GM23338 (cell line): ENCODE measurements around the gene FXYD6. TPM values are rescaled to one million over a fixed set of nuclear protein-coding genes. Genes with fewer than 3 reads are reported as not detected.

Experiments
- ATAC-seq: fragments of 200-7000 bp; cut with Tn5 transposase; 3 replicates; pipeline ENCODE4 v1.9.1; 2020
- DNase-seq: peaks from one replicate; pipeline ENCODE4 v3.0.0-alpha.2; 2015; ENCODE audit warnings: low spot score
- H2AFZ ChIP-seq: fragments of 200-600 bp; sonication (generic); 2 replicates; pipeline ENCODE4 v1.8.0; 2016; ENCODE audit warnings: antibody characterized with exemption, mild to moderate bottlenecking, moderate library complexity
- H3F3A ChIP-seq: fragments of 200-600 bp; sonication (generic); replicated peaks from 2 replicates; pipeline ENCODE4 v1.8.0; 2017; ENCODE audit warnings: antibody characterized with exemption, mixed run types, low read depth
- H3K27ac ChIP-seq: fragments of 200-600 bp; sonication (generic); 2 replicates; pipeline ENCODE4 v1.6.1; 2016; ENCODE audit warnings: low read depth
- H3K27me3 ChIP-seq: fragments of 200-600 bp; sonication (generic); 2 replicates; pipeline ENCODE4 v1.8.0; 2016; ENCODE audit warnings: mild to moderate bottlenecking, mixed run types, moderate library complexity; ENCODE audit not compliant: insufficient read depth
- H3K36me3 ChIP-seq: fragments of 200-600 bp; sonication (generic); 2 replicates; pipeline ENCODE4 v1.8.0; 2016; ENCODE audit warnings: mild to moderate bottlenecking; ENCODE audit not compliant: insufficient read depth
- H3K4me1 ChIP-seq: fragments of 200-600 bp; sonication (generic); 2 replicates; pipeline ENCODE4 v1.8.0; 2016; ENCODE audit warnings: mild to moderate bottlenecking, moderate library complexity; ENCODE audit not compliant: insufficient read depth
- H3K4me2 ChIP-seq: fragments of 200-600 bp; sonication (generic); 2 replicates; pipeline ENCODE4 v1.7.1; 2017; ENCODE audit warnings: mixed run types
- H3K4me3 ChIP-seq: fragments of 200-600 bp; sonication (generic); 2 replicates; pipeline ENCODE4 v1.6.1; 2016; ENCODE audit warnings: mixed run types
- H3K79me2 ChIP-seq: fragments of 200-600 bp; sonication (generic); replicated peaks from 2 replicates; pipeline ENCODE4 v1.8.0; 2017; ENCODE audit warnings: mild to moderate bottlenecking; ENCODE audit not compliant: insufficient read depth
- H3K9me2 ChIP-seq: fragments of 200-600 bp; sonication (generic); 2 replicates; pipeline ENCODE4 v1.8.0; 2017; ENCODE audit not compliant: insufficient read depth
- H4K20me1 ChIP-seq: fragments of 200-600 bp; sonication (generic); replicated peaks from 2 replicates; pipeline ENCODE4 v1.8.0; 2017; ENCODE audit warnings: mild to moderate bottlenecking; ENCODE audit not compliant: insufficient read depth
- H3K27ac Mint-ChIP-seq: 2 replicates; pipeline ENCODE4 v1.8.0; 2020; ENCODE audit warnings: inconsistent platforms, mild to moderate bottlenecking, moderate library complexity, mixed read lengths
- H3K27me3 Mint-ChIP-seq: 3 replicates; pipeline ENCODE4 v1.8.0; 2022; ENCODE audit warnings: low read depth, mild to moderate bottlenecking, moderate library complexity, mixed read lengths, inconsistent platforms; ENCODE audit not compliant: insufficient read depth, poor library complexity
- H3K36me3 Mint-ChIP-seq: 3 replicates; pipeline ENCODE4 v1.8.0; 2021; ENCODE audit warnings: low read depth, mild to moderate bottlenecking, inconsistent platforms, moderate library complexity, mixed read lengths
- H3K4me1 Mint-ChIP-seq: 3 replicates; pipeline ENCODE4 v1.8.0; 2020; ENCODE audit warnings: mild to moderate bottlenecking, inconsistent platforms, mixed read lengths
- H3K4me3 Mint-ChIP-seq: 3 replicates; pipeline ENCODE4 v1.8.0; 2021; ENCODE audit warnings: moderate library complexity, mild to moderate bottlenecking, inconsistent platforms, mixed read lengths
- H3K9me3 Mint-ChIP-seq: 3 replicates; pipeline ENCODE4 v1.8.0; 2020; ENCODE audit warnings: moderate library complexity, mild to moderate bottlenecking, inconsistent platforms, mixed read lengths
- CREB1 ChIP-seq: fragments of 250-450 bp; sonication (Bioruptor Pico); IDR thresholded peaks from 2 replicates; pipeline ENCODE4 v1.5.0; 2020; ENCODE audit warnings: low read depth, mild to moderate bottlenecking, moderate library complexity
- CTCF ChIP-seq, 2 experiments: fragments of 200-600 bp in 1 of 2; sonication (generic) in 1 of 2; conservative IDR thresholded peaks; 2 replicates each; pipeline versions ENCODE4 v1.5.1 to v1.6.1; 2016 to 2017; ENCODE audit warnings: antibody characterized with exemption in 2 of 2, low read depth in 2 of 2, mild to moderate bottlenecking in 2 of 2, moderate library complexity in 1 of 2
- ETS1 ChIP-seq: IDR thresholded peaks from 2 replicates; pipeline ENCODE4 v1.6.1; 2016; ENCODE audit warnings: antibody characterized with exemption
- JUNB ChIP-seq: IDR thresholded peaks from one replicate; pipeline ENCODE4 v1.6.1; 2016; ENCODE audit warnings: antibody characterized with exemption; ENCODE audit not compliant: unreplicated experiment
- POLR2AphosphoS5 ChIP-seq: IDR thresholded peaks from 2 replicates; pipeline ENCODE4 v1.6.1; 2016; ENCODE audit warnings: antibody characterized with exemption, low read depth
- REST ChIP-seq: IDR thresholded peaks from one replicate; pipeline ENCODE4 v1.6.1; 2018; ENCODE audit warnings: antibody characterized with exemption; ENCODE audit not compliant: unreplicated experiment
- STAT1 ChIP-seq: IDR thresholded peaks from one replicate; pipeline ENCODE4 v1.6.1; 2016; ENCODE audit warnings: antibody characterized with exemption; ENCODE audit not compliant: unreplicated experiment
- ZNF114 ChIP-seq: fragments of 250-450 bp; sonication (Bioruptor Pico); IDR thresholded peaks from 2 replicates; pipeline ENCODE4 v1.5.0; 2020; ENCODE audit warnings: mild to moderate bottlenecking, moderate library complexity
- ZNF331 ChIP-seq: fragments of 250-450 bp; sonication (Bioruptor Pico); IDR thresholded peaks from 2 replicates; pipeline ENCODE4 v1.5.0; 2020; ENCODE audit warnings: low read depth, mild to moderate bottlenecking, moderate library complexity
- polyA plus RNA-seq: library from polyadenylated mRNA; unstranded; fragments of >200 nt; fragmentation: Nextera tagmentation; extraction: Ambion mirVana; gene quantifications from 2 replicates; pipeline ENCODE4 v1.2.1, GENCODE V29; 2016
- total RNA-seq: library from RNA; depleted of rRNA; stranded (reverse); fragments of >200 nt; shearing (Covaris generic); gene quantifications from 2 replicates; pipeline ENCODE4 v1.2.3, GENCODE V29; 2014
- TF ChIP-seq, protein P1 (sequence below): fragments of 250-450 bp; sonication (Bioruptor Pico); IDR thresholded peaks from 2 replicates; pipeline ENCODE4 v1.5.0; 2020; ENCODE audit warnings: mild to moderate bottlenecking, moderate library complexity

FXYD6 gene
- total and polyA plus RNA-seq, 2 experiments from 2014 or later = 26.2 to 30.7 TPM

DNA sequence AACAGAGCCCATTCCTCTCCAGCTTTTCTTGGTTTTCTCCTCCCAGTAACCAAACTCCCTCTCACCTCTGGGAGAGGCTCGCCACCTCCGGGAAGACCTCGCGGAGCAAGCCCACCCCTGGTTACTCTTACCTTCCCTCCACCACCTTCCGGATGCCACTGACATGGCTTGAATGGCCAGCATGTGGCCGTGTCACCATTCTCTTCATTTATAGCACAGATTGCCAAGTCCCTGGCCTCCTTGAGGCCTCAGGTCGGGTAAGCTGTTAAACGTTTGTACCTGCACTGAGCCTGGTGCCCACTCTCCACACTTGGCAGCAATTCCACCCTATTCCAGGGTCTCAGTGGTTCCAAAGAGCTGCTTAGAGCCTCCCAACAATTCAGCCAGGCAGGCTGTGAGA is 43.9 kb downstream of the FXYD6 start (continued):
- TF ChIP-seq, protein P1, sequence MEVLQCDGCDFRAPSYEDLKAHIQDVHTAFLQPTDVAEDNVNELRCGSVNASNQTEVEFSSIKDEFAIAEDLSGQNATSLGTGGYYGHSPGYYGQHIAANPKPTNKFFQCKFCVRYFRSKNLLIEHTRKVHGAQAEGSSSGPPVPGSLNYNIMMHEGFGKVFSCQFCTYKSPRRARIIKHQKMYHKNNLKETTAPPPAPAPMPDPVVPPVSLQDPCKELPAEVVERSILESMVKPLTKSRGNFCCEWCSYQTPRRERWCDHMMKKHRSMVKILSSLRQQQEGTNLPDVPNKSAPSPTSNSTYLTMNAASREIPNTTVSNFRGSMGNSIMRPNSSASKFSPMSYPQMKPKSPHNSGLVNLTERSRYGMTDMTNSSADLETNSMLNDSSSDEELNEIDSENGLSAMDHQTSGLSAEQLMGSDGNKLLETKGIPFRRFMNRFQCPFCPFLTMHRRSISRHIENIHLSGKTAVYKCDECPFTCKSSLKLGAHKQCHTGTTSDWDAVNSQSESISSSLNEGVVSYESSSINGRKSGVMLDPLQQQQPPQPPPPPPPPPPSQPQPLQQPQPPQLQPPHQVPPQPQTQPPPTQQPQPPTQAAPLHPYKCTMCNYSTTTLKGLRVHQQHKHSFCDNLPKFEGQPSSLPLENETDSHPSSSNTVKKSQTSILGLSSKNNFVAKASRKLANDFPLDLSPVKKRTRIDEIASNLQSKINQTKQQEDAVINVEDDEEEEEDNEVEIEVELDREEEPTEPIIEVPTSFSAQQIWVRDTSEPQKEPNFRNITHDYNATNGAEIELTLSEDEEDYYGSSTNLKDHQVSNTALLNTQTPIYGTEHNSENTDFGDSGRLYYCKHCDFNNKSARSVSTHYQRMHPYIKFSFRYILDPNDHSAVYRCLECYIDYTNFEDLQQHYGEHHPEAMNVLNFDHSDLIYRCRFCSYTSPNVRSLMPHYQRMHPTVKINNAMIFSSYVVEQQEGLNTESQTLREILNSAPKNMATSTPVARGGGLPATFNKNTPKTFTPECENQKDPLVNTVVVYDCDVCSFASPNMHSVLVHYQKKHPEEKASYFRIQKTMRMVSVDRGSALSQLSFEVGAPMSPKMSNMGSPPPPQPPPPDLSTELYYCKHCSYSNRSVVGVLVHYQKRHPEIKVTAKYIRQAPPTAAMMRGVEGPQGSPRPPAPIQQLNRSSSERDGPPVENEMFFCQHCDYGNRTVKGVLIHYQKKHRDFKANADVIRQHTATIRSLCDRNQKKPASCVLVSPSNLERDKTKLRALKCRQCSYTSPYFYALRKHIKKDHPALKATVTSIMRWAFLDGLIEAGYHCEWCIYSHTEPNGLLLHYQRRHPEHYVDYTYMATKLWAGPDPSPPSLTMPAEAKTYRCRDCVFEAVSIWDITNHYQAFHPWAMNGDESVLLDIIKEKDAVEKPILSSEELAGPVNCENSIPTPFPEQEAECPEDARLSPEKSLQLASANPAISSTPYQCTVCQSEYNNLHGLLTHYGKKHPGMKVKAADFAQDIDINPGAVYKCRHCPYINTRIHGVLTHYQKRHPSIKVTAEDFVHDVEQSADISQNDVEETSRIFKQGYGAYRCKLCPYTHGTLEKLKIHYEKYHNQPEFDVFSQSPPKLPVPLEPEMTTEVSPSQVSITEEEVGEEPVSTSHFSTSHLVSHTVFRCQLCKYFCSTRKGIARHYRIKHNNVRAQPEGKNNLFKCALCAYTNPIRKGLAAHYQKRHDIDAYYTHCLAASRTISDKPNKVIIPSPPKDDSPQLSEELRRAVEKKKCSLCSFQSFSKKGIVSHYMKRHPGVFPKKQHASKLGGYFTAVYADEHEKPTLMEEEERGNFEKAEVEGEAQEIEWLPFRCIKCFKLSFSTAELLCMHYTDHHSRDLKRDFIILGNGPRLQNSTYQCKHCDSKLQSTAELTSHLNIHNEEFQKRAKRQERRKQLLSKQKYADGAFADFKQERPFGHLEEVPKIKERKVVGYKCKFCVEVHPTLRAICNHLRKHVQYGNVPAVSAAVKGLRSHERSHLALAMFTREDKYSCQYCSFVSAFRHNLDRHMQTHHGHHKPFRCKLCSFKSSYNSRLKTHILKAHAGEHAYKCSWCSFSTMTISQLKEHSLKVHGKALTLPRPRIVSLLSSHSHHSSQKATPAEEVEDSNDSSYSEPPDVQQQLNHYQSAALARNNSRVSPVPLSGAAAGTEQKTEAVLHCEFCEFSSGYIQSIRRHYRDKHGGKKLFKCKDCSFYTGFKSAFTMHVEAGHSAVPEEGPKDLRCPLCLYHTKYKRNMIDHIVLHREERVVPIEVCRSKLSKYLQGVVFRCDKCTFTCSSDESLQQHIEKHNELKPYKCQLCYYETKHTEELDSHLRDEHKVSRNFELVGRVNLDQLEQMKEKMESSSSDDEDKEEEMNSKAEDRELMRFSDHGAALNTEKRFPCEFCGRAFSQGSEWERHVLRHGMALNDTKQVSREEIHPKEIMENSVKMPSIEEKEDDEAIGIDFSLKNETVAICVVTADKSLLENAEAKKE (CRISPR knock-in tag) = no peak
- TF ChIP-seq ZNF114 (CRISPR knock-in tag) = no peak
- no peak for TF ChIP-seq CREB1
- TF ChIP-seq POLR2AphosphoS5 = no peak

DNA sequence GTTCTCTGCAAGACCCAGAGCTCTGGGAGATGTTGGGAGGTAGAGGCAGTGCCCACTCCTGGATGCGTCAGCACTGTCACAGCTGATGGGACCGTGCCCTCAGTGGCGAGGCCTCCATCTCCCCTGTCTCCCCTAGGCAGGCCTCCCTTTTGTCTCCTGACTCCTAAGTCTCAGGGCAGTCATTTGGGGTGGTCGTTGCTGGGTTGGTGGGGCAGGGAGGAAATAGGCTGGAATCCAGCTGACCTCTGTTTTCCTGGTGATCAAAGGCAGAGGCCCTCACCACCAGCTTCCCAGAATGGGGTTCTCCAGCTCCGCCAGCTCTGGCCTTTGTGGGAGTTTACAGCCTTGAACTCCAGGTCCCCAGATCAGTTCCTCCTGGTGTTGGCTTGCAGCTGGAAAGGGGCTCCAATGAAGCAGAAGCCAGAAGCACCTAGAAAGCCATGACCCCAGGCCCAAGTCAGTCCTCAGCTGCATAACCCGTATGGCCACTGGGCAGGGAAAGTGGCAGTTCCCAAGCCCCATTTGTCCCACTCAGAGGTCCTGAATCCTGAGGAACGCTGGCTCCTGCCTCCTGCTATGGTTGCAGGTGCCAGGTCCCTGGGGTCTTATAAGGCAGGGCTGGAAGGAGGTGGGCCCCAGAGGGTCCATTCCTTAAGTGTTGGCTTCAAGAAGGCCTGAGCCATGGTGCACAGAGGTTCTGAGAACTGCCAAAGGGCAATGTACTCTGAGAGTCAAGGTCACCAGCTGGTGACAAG is 44.6 kb downstream of the FXYD6 start:
- ATAC-seq (no peak), DNase-seq (no peak)
- no peaks in the 10 kb centered on the region for H3K36me3 ChIP-seq
- no peaks in the 10 kb centered on the region for H3K27me3 ChIP-seq
- H2AFZ ChIP-seq = no peak overlapping the region
- no peaks in the 10 kb centered on the region for H3K79me2 ChIP-seq
- H3K4me3 Mint-ChIP-seq = no peak overlapping the region
- H3F3A ChIP-seq = no peaks in the 10 kb centered on the region
- H3K4me1 Mint-ChIP-seq = peaks cover 16% of the 10 kb centered on the region
- H3K27ac Mint-ChIP-seq = no peak overlapping the region
- H4K20me1 ChIP-seq = no peaks in the 10 kb centered on the region
- H3K4me2 ChIP-seq = no peak overlapping the region
- no peak overlapping the region for H3K4me3 ChIP-seq
- H3K4me1 ChIP-seq = no peaks in the 10 kb centered on the region
- no peaks in the 10 kb centered on the region for H3K9me2 ChIP-seq
- H3K27ac ChIP-seq = no peak overlapping the region
- no peaks in the 10 kb centered on the region for H3K9me3 Mint-ChIP-seq
- peaks cover 12% of the 10 kb centered on the region for H3K27me3 Mint-ChIP-seq
- H3K36me3 Mint-ChIP-seq = no peaks in the 10 kb centered on the region
- TF ChIP-seq ETS1 (no peak), CTCF (conservative IDR thresholded peaks at IDR 0.05; ENCODE audit: low read depth in 2 of 2) (no peak), STAT1 (no peak), JUNB (no peak), ZNF331 (no peak), ZNF114 (CRISPR knock-in tag) (no peak), CREB1 (no peak), REST (no peak)
